NCI-H226 (cell line): ENCODE results near the gene MOSPD3.
A peak's percentile ranks its signal among the peaks of the same experiment; 100 is the strongest.

Experiments used
- DNase-seq: peaks from one replicate; pipeline ENCODE4 v3.0.0-alpha.2; 2015

The MOSPD3 gene

DNA sequence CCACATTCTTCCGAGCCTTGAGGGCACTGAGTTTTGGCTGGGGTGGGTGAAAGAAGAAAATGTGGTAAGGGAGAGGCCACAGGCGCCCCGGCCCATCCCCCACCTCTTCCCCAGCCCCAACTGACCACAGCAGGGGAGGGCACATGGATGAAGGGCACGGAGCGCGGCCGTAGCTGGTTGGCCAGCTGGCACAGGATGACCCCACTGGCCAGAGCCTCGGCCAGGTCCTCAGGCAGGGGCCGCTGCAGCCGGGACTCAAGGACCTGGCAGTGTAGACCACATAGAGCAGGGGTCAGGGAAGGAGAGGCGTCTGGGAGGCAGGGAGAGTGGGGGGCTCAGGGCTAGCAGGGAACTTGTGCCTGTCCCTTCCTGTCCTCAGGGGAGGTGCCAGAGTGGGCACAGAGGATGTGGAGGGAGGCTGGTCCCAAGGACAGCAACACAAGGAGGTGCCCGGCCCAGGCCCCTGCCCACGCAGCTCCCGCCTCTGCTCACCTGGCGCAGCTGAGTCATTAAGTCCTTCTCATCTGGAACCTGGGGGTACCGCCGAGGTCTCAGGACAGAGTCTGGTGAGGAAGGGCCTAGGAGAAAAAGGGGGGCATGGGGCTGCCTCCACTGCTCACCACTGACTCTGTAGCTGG lies 36.5 kb upstream of the MOSPD3 start:
- DNase-seq, result no peak

DNA sequence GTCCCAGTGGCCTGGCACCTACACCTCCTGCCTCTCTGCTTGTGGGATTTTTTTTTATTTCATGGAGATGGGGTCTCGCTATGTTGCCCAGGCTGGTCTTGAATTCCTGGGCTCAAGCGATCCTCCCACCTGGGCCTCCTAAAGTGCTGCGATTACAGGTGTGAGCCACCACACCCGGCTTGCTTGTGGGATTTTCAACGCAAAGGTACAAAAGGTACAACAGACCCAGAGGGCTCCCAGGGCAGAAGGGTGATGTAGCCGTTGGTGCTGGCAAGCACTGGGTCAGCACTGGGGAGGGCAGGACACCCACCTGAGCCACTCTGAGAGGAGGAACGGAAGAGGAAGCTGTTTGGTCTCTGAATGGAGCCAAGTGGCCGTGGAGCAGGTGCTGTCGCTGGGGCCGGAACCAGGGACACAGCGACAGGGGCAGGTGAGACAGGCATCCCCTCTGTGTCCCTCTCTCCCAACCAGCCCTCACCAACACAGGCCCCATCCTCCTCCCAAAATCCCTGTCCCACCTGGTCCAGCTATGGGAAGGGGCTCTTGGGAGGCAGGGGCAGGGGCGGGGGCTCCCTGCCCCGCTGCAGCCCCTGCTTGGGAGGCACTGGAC lies 35.9 kb upstream of the MOSPD3 start:
- no peak for DNase-seq

DNA sequence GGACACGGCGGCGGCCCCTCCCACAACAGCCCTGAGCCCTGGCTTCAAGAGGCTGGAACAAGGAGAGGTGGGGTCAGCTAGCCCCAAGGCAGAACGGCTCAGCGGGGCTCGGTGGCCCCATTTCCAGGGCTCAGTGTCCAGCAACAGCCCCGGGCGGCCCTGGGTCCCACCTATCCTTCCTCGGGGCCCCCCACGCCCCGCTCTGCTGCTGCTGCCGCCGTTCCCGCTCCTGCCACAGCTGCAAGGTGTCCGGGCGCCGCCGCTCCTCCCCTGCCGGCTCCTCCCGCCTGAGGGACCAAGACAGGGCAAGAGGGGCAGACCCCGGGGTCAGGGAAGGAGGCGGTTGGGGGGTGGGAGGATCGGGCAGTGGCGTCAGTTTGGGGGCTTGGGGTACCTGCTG lies 35.2 kb upstream of the MOSPD3 start:
- no peak for DNase-seq

DNA sequence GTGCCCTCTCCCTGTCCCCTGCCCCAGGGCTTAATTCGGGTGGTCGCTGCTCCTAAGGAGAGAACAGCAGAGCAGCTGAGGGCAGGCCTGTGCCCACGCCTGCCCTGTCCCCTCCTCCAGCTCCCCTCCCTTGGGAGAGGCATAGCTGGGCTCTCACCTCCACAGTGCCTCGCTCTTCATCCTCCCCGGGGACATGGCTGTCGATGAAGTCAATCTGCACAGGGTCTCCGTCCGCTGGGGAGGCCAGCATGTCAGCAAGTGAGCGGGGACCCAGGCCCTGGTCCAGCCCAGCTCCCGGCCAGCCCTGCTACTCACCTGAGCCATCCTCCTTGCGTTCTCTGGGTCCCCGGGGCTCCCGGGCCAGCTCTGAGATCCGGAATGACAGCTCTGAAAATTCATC lies 34.8 kb upstream of the MOSPD3 start:
- DNase-seq, result no peak

DNA sequence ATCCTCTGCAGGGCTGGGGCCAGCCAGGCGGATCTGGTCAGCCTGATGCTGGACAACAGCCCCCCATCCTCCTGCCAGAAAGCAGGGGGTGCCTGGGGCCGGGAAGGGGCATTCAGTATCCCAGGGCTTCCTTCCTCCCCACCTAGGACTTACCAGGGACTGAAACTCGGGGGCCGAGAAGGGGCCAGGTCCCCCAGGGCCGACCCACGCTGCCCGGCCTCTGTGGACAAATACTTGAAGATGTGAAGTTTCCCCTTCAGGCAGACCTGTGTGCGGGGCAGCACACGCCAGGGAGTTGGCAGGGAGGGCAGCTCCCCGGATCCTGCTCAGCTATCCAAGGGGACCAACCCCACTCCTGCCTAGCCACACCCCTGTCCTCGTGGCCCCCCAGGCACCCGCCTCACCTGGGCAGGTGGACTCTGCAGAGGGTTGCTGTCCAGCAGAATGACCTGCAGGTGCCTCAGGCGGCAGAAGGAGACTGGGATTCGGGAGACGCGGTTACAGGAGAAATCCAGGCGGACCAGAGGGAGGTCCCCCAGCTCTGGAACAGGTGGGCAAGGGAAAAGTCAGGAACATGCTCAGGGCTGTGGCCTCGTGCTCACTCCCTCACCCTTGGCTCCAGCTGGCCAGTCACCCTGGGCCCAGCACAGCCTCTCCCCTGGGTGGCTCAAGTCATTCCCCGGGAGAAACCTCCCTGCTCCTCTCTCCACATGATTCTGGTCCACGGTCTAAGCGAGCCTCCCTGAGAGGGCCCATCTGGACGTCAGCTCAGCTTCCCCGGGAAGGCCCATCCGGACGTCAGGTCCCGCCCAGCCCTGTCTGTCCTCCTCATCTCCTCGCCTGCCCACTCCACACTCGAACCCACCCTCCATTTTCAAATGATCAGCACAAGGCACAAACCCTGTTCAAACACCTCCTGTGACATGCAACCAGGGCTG lies 33.8 kb upstream of the MOSPD3 start:
- DNase-seq, result no peak

DNA sequence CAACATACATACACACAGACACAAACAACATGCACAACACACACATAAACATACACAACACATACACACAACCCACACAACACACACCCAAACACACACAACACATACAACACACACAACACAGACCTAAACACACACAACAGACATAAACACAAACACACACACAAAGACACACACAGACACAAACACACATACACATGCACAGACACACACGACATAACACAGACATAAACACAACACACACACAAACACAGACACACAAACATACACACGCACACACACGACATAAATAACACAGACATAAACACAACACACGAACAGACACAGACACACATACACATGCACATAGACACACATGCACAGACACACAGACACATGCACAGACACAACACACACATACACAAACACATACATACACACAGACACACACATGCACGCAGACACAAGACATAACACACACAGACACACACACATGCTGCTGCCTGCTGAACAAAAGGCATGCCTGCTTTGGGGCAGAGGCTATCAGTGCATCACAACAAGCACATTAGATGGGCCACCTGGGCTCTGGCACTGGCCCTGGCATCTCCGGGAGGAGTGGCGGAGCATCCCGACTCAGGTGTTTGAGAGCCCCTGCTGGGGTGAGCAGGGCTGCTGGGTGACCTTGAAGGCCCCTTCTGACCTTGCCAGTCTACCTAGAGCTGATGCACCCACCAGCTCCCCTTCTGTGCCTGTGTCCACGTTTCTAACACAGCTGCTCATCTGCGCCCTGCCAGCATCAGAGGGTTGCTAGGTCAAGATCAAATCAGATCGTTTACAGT lies 31.7 kb upstream of the MOSPD3 start:
- no peak for DNase-seq

DNA sequence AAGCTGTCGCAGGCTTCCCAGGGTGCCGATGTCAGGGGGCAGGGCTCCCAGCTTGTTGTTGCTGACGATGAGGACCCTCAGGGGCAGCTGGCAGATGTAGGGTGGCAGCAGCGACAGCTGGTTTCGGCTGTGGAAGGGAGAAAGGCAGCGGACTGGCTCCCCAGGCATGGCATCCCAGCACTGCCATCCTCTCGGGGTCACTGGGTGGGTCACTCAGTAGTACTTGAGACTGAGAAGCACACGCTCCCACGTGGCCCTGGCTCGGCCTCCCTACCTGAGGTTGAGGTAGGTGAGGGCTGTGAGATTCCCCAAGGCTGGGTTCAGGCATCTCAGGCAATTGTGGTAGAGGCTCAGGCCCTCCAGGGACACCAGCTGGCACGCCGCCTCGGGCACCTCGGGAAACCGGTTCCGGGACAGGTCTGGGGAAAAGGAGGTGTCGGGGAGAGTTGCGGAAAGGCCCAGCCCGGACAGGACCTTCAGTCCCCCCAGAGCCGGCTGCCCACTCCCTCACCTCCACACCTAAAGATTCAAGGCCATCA lies 30.2 kb upstream of the MOSPD3 start:
- no peak for DNase-seq

DNA sequence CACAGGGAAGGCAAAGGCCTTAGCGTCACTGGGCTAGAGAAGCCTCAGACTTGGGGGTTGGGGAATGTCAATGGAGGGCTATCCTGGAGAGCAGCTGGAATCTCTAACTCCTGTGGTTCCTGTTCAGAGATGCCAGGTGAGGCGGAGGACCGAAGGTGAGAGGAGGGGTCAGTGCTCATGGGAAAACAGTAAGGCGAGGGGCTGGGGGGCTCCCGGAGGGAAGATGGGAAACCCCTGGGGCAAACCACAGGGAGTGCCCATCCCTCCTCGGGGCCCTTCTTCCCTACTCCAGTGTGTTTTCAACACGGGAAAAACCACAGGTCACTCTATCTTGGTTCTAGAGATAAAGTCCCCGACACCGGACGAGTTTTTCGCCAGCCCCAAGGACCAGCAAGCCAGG lies 29.7 kb upstream of the MOSPD3 start:
- no peak for DNase-seq

DNA sequence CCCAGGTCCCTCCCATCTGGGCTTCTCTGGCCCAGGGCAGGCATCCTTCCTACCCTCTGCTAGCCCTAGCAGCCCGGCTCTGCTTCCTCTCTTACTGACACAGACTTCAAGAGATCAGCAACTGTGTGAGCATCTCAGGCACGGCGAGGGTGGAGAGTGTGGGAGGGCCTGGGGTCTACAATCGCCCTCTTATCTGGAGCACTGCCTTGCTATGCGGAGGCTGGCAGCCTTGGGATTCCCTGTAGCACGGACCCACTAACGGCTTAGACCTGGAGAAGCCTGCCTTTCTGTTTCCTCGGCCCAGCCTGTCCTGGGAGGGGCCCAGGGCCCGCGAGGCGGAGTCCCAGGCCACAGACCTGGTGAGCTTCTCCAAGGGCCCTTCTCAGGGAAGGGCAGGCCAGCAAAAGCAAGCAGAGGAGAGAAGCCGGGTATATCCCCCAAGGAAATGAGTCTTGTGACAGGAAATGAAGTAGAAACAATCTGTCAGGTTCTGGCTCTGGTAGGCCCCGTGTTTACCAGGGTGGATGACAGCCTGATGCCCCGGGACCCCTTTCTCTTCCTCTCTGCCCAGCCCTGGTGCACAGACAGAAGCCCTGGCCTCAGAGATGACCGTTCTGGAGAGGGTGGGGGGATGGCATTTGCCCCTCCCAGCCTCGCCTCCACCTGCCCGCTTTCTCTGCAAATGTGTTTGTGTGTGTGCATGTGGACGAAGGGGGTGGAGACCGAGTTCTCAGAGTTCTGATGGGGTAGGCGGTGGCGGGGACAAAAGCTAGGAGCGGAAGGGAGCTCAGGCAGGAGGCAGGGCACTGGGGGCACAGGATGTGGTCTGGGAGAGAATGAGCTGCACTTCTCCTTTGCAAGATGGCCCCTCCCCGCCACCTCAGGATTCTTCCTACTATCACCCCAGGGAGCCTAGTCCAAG lies 28.9 kb upstream of the MOSPD3 start:
- peak; percentile 90 for DNase-seq

DNA sequence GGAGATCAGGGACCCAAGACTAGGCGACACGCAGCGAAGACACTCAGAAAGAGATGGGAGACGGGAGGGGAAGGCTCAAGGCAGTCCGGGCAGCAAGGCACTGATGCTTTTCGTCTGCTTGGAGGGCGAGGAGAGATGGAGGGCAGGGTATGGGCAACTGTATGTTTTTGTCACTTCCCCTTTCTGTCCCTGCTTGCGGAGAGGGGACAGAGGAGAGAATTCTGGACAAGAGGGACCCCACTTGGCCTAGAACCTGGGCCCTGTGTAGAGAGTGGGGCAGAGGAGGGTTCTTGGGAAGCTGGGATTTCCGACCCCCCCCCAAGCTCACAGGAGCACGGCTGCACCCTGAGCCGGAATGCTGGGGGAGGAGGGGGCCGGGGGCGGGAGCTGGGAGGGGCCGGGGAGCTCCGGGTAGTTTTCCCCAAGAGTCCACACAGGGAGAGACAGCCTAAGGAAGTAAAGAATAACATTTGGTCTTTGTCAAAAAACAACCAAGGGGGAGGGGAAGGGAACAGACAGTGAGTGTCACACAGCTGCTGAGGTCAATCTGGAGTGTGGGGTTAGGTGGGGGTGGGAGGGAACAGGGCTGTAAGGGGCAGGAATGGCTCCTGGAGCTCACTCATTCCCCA lies 28.2 kb upstream of the MOSPD3 start:
- peak; percentile 41 for DNase-seq

DNA sequence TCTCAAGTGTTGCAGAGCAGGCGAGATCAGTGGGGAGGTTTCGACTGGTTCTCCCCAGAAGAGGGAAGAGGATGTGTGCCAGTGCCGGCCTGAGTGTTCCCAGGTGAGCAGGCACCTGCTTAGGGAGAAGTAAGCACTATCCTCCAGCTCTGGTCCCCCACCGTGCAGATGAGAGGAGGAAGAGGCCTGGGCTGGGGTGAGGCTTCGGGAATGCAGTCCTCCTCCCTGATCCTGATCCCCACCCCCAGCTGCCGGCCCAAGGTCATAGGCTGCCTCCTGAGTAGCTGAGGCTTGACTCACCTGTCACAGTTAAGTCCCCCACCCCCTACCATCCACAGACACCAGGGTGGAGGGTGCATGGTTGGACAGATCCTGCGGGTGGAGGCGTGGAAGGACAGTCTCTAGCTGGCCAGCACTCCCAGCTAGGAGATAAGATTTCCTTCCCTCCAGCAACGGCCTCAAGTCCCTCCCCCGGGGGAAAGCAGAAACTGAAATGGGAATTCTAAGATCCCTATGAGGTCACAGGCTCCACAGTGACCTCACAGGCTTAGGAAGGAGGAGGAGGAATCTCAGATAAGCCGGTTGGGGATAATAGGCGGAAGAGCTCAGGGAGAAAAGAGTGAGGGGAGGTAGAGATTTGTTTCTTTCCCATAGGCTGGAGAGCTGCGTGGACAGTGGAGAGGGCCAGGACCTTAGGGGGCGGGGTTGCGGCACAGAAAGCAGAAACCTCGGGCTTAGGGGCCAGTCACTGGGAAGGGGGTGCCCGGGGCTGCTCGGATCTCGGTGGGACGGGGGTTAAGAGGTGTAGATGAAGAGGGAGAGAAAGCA lies 27.4 kb upstream of the MOSPD3 start:
- DNase-seq, result peak; percentile 99

DNA sequence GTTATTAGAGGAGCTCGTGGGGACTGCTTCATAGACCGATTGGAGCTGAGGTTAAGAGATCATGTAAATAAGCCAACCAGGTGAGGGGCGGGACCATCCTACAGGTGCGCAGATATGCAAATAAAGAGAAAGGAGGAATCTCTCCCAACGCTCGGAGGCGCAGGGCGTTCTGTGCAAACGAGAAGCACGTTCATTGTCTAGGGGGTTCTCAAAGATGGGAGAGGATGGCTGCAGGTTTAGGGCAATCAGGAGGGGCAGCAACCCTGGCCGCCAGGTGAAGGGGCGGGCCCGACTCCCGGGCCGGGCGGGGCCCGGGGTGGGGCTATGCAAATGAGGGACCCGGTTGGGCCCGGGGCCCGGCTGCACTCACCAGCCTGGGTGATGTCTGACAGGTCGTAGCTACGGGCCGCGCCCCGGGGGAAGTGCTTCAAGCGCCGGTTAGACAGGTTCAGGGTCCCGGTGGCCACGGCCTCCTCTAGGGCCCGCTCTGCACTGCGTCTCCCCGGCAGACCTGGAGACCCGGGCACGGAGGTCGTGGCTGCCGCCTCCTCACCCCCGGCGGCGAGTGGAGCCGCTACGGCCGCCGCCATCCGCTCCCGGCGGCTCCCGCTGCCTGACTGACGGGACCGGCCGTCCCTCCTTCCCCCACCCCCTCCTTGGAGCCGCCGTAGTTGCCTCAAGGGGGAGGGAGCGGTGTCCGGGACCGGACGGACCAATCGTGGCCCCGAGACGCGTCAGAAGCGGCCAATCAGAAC lies 26.7 kb upstream of the MOSPD3 start, which contains the start of gene LRCH4:
Gene LRCH4, minus strand, starts transcription at position 619 of the 755 bp plus-strand sequence. Its CDS starts 29 bp downstream, at position 590.
- DNase-seq, result peak; percentile 38

DNA sequence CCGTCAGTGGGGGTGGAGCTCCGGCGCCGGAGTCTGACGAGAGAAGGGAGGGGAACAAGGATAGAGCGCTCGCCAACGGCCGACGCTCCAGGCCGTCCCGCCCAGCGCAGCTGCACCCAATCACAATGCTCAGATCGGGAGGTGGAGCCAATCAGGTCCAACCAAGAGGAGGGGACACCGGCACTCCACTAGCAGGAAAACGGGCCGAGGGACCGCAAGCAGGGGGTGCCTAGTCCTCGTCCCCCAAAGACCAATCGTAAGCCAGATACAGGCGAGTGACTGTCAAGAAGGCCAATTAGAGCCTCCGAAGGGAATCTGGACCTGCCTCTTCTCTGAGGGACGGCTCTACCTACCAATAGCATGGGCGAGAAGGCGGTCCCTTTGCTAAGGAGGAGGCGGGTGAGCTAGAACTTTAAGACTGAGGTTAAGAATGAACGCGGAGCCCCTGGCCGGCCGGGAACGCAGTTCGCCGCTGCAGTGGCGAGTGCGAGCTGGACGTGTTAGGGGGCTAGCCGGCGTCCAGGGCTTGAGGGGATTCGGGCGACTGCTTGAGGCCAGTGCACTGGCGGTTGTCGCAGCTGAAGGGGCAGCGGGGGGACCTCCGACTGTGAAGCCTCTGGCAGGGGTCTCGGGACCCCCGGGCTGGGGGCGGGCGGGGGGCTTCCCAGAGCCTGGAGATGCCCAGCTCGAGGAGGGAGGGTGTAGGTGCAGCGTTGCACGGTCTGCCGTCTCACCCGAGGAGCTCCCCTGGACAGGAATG lies 25.9 kb upstream of the MOSPD3 start, which contains the start of gene FBXO24:
Gene FBXO24, plus strand, starts transcription at position 63 of the 760 bp plus-strand sequence. Its CDS starts 298 bp downstream, at position 361.
- DNase-seq, result peak; percentile 99

DNA sequence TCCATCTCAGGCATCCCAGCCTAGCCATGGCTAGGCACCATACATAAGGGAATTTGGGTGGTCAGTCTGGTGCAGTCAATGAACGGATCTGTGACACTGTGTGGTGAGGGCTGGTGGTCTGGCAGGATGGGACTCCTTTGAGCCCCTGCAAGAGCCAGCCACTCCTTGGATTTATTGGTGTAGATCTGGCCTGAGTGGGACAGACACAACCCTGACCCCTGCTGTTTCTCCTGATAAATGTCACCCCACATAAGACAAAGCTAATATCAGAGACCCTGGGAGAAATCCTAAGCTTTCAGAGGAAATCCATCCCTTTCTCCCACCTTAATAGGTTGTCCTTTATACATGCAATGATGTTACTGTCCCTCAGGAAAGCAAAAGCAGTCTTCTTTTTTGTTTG lies 23.9 kb upstream of the MOSPD3 start:
- DNase-seq, result no peak

DNA sequence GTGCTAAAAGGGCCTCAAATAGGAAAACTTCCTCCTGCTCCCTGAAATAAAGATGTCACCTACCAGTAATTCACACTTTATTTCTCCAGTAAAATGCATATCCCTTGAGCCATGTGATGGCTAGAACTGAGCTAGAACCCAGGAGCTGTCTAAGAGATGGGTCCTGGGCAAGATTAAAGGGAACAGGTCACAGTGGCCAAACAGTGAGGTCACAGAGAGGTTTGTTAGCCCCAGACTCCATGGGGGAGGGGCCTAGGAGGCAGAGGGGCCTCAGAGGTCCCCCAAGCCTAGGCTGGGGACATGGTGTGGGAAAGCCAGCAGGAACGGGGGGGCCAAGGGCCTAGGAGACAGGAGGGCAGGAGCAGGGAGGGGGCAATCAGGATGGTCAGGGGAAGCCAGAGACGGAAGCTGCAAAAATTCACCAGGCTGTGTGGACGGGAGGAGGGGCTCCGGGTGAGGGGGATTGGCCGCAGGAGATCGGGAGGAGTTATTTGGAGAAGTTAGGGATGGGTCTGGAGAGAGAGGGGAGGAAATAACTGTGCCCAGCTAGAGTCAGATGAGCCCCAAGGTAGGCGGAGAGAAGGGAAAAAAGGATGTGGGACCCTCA lies 22.9 kb upstream of the MOSPD3 start:
- no peak for DNase-seq

DNA sequence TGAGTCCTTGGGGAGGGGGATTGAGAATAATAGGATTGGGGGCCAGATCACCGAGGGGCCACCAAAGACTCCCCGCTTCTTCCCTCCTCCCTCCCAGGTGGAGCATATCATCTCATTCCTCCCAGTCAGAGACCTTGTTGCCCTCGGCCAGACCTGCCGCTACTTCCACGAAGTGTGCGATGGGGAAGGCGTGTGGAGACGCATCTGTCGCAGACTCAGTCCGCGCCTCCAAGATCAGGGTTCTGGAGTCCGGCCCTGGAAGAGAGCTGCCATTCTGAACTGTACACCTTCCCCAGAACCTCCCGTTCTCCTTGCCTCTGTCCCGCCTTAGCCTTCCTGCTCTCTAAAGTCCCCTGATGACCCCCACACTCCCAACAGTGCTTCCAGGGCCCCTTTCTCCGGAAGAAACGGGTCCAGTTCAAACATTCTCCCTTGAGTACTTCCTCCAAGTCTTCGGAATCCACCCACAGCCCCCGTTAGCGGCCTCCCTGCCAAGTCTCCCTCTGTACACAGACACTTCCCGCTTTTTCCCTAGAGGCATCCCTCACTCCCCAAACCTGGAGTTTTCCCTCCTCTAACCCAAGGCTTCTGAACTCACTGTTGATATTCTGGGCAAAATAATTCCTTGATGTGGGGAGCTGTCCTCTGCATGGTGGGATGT lies 22.1 kb upstream of the MOSPD3 start:
- DNase-seq, result no peak

DNA sequence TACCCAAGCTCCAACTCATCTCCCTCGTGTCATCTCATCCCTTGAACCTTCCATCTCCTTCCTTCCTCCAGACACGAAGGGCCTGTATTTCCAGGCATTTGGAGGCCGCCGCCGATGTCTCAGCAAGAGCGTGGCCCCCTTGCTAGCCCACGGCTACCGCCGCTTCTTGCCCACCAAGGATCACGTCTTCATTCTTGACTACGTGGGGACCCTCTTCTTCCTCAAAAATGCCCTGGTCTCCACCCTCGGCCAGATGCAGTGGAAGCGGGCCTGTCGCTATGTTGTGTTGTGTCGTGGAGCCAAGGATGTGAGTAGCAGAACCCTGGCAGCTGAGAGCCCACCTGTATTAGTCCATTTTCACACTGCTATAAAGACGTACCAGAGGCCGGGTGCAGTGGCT lies 20.7 kb upstream of the MOSPD3 start:
- no peak for DNase-seq
